ENCODE measurements around the gene UMAD1.

The UMAD1 gene

DNA sequence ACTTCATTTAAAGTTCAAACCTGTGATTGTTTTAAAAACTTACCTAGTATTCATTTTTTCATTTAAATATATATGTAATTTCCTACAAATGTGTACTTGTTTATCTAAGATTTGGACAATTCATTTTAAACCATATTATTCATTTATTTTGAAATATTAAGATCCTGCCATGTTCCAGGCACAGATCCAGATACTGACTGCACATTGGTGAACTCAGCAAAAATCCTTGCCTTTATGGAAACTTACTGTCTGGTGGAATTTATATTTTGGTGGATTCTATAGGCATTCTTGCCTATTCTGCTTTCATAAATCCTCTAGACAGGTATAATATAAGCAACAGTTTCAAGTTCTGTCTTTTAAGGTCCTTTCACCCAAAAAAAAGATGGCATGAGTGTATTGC, 126.1 kb downstream of the UMAD1 start:
- no peak for DNase-seq (ENCODE audit: low read depth)

DNA sequence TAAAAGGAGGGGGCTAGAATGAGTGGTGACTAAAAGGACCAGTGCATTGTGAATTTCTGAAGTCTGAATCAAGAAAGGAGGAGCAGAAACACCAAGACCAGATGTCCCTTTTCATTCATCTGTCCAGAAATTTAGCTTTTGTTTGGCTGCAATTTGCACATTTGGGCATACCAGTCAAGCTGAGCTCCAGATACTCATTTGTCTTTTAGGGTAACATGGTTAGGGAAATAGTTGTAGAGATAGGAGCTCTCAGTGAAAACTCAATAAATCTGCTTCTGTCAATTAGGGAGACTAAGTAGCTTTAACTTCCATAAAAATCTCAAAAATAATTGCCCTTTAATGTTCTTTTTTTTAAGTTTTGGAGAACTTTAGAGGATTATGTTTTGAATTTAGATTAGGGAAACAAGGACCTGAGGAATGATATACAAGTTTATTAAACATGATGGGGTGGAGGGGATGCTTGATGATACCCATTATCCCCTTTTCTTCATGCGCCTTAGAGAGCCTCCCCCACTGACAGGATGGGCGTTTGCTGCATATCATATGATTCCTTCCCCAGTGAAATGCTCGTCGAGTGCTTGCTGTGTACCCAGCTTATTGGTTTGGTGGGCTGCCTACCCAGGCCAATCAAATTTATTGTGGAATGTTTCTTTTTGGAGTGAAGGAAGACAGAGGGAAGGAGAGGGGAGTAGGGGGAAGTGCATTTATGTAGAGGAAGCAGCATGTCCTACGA, 128.6 kb downstream of the UMAD1 start:
- DNase-seq (ENCODE audit: low read depth): no peak

DNA sequence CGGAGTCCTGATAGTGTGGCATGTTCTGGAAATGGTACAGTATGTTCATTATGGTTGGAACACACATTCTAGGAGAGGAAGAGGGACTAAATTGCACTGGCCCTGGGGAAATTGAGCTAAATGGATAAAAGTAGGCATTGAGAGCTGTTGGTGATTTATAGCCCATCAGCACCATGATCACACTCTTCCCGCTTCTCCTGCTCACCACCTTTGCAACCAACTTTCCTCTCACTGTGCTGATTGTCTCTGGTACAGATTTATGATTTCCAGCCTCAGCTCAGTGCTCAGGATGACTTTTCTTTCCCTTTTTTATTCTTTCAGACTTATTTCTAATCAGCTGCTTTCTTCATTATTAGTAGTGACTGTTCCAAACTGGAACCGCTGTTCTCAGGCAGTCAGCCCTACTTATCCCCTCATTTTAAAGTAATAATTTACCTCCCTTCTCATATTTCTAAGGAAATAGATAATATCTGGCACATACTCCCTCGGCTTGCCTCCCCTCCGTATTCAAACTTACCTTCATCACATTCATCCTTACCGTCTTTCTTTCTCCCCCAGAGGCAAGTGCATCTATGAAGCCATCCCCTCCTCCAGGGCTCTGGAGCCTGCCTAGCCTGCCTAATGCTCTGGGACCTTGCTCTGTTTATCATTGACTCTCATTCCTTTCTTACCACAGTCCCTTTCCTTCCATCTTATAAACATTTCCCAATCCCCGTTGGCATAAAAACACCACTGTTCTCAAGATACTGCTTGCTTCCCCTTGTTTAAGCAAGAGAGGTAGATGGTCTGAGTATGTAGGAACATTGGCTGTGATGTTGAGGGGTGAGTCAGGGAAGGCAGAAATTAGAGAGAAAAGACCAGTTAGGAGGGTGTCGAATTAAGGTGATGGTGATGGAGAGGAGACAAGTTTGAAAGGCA, 129.4 kb downstream of the UMAD1 start:
- DNase-seq (ENCODE audit: low read depth): no peak

DNA sequence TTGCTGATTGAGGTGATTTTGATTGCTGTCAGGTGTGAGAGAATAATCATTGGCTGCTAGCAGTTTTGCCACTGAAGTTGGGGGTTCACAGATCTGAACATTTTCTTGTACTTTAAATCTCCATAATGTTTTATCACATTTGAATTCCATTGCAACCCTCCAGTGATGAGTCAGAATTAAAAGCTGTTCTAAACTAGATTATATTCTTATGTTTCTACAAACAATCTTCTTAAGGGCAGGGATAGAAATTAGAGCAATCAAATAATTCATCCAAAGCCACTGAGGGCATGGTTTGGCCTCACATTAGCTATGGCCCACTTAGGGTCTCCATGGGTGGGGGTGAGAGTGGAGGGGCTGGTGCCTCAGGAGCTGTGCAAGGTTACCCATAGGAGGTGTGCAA, 130.9 kb downstream of the UMAD1 start:
- DNase-seq (ENCODE audit: low read depth): no peak

DNA sequence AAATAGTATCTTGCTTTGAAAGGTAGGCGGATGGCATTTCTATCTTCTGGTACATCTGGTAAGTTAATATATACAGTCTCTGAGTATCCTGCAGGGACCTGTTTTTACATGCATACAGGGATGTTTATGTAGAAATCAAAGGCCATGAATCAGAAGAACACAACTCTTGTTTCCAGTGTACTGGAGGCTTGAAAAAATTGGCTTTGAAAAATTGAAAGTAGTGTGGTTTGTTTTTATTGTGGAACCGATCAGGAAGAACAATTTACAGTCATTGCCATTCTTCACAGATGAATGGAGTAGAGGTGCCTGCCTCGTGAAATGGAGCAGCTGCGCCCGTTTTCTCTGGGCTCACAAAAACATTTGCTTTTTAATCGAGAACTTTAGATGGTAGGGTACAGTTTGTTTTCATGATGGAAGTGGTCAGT, 131.9 kb downstream of the UMAD1 start:
- no peak for DNase-seq (ENCODE audit: low read depth)

DNA sequence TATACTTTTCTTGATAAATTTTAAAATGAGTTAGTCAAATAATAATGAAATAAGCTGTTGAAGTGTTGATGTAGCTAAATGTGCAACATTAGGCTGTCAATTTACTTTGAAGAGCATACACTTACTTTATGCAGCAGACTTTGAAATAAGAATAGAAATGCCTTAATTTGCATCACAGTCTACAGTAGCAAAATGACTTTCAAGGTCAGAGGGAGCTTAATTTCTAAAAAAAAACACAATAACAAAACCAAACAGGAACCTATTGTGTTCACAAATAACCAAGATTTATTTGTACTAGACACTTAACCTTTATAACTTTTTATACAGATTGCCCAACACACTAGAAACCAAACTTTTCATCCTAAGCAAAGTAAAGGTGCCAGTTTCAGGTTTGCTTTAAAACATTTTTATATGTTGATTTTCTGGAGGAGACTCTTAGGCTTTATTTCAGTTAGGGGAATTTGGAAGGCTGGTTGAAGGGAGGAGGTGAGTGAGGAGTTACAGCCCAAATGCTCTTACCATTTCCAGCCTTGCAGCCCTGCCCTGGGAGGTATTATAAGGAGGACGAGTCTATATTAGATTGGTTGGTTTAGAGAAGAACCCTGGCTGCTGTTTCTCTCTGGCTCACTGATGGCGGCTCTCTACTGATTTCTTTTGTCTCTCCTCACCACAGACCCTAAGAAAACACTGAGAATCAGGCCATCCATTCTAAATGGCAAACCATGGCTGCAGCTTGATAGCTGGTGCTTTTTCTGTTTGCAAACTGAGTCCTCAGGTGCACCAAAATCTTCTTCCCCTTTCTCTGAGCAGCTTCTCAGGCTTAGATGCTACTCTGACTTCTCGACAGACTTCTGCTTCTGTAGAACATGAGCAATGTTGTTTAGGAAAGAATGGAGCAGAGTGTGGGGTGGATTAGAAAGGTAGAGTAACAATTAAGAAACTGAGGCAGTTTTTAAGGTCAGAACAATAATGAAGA, 133.1 kb downstream of the UMAD1 start:
- no peak for DNase-seq (ENCODE audit: low read depth)

DNA sequence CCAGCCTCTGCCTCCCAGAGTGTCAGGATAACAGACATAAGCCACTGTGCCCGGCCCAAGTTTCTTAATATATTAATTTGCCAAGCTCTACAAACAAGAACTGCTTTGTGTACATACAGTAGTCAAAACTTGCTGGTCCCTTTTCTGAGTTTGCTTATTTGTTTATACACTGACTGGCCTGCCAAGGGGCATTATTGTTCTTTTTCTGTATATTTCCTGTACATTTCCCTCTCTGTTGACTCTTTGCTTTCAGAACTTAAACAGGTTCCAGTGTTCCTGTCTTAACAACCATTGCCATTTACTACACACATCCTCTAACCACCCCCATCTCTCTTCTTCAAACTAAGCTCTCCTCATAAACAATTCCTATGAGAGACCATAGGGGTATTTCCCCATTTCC, 139.3 kb downstream of the UMAD1 start:
- no peak for DNase-seq (ENCODE audit: low read depth)

DNA sequence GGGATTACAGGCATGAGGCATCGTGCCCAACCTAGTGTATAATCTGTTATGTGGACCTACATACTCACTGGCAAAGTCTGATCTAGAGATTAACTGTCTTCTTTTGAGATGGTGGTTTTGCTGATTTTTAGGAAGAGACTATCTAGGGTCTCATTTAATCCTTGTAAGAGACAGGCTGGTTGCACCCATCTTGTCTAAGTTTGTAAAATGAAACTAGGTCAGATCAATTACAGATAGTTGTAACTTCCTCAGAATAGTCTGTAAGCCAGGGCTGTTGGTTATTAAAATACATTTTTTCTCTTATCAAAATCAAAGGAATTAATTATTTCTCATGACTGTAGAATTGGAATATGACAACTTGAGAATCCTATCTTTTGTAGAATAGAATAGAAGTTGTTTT, 142.4 kb downstream of the UMAD1 start:
- no peak for DNase-seq (ENCODE audit: low read depth)

DNA sequence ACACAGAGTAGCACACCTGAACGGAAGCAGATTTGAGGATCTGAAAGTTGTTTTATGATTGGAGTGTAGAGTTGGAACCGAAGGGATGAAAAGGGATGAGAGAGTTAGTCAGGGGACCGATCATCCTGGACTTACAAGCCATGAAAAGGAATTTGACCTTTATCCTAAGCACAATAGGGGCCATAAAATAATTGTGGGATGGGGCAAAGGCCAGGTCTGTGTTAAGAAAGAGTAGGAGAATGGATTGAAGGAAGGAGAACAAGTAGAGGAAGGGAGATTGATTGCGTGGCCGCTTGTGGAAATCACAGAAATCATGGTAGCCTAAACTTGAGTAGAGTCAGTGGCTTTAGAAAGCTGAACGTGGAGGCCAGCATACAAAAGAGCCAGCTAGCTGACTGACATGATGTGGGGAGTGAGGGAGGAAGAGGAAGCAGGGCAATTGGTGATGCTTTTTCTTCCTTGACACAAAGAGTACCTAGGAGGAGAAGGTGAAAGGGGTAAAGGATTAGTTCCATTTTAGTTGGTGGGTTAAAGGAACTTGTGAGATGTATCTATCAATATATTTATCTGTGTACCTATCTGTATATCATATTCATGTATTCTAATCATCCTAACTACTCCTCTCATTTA, 144.9 kb downstream of the UMAD1 start:
- no peak for DNase-seq (ENCODE audit: low read depth)

DNA sequence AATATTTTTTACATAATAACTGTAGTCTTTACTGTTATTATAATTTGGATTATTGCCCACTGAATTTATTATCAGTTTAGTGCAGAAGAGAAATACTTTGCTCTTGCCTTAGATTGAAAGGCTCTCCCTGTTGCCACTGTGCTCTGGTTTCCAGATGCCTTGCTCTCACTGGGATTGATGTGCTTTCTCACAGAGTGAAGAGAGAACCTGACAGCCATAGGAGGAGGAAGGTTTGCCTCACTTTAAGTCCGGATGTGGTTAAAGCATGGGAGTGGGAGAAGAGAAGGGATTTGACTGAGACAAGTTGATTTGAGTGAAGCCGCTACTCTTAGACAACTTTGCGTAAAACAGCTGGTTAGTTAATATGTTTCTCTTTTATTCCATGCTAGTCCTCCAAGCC, 146.0 kb downstream of the UMAD1 start:
- no peak for DNase-seq (ENCODE audit: low read depth)

DNA sequence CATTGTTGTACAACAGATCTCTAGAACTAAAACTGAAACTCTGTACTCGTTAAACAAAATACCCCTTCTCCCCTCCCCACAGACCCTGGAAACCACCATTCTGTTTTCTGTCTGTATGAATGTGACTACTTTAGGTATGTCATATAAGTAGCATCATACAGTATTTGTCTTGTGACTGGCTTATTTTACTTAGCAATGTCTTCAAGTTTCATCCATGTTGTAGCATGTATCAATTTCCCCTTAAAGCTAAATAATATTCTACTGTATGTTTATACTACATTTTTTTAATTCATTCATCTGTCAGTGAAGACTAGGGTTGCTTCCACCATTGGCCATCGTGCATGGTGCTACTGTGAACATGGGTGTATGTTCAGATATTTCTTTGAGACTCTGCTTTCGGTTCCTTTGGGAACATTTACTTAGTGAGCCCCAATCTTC, 149.0 kb downstream of the UMAD1 start:
- no peak for DNase-seq (ENCODE audit: low read depth)

DNA sequence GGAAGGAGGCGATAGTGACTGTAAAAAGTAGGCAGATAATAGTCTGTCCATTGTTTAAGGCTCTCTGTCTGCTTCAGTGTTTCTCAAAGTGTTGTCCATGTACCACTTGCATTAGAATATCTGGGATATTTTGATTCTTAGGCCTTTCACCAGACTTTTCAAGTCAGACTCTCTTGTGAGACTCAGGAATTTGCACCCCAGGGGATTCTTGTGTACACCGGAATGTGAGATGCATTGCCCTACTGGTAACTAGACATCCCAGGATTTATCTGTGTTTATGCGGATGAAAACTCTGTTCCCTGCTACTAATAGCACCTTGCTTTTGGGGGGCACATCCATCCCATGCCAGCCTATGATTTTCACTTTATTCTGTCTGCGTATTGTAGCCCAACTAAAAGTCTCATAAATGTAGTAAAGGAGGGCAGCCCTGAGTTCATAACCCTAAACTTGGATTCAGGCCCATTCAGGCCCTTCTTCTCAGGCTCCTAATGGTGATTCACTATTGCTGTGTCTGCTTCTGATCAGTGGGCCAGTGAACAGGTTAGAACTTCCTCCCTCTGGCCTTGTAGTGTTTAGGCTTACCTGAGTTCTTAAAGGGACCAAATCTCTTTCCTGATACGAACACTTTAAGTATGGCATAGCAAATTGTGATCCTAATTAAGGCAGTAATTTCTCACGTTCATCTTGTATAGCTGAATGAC, 149.6 kb downstream of the UMAD1 start:
- no peak for DNase-seq (ENCODE audit: low read depth)

DNA sequence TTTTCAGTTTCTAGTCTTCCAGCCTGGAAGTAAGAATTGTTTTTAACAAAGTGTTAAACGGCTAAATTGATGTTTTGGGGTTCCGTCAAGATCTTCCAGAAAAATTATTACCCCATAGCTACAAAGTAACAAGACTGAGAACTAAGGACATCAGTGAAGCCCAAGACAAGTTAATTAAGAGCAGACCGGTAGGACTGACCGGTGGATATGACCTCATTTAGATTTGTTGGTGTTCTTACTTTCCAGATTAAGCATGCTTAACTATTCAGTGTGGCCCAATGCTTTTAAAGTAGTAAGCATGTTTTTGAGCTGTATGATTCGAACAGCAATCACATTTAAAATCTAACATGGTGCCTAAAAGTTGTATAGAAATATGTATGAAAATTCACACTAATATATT, 151.0 kb downstream of the UMAD1 start:
- DNase-seq (ENCODE audit: low read depth): no peak

DNA sequence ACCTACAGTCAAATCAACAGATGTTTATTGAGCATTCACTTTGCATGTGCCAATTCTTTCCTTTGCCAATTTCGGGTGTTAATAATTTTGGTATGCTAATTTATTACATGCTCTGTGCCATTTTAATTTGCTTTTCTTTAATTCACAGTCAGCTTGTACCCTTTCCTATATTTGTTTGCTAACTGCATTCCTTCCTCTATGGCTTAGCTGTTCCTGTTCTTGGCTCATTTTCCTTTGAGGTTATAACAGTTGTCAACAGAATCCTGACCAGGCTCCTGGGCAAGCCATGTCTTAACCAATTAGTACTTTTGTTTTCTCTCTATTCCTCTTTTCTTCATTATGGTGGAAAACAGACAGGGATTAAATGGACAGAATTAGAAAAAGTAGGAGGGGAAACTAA, 151.5 kb downstream of the UMAD1 start:
- no peak for DNase-seq (ENCODE audit: low read depth)

DNA sequence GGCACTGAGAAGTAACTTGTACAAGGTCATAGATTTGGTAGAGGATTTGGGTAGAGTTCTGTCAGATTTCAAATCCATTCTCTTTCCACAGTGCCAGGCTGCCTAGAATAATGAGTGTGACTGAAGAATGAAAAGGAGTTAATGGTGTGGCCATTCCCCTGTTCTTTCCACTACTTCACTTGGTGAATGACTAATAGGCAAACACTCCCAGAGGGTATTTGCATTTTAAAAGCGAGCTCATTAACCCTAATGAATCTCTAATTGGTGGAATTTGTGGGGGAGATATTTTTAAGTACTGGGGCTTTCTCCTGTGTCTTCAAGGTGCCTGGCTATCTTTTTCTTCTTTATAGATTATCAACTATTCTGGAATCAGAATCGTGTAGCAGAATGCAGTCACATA, 152.7 kb downstream of the UMAD1 start:
- DNase-seq (ENCODE audit: low read depth): no peak

DNA sequence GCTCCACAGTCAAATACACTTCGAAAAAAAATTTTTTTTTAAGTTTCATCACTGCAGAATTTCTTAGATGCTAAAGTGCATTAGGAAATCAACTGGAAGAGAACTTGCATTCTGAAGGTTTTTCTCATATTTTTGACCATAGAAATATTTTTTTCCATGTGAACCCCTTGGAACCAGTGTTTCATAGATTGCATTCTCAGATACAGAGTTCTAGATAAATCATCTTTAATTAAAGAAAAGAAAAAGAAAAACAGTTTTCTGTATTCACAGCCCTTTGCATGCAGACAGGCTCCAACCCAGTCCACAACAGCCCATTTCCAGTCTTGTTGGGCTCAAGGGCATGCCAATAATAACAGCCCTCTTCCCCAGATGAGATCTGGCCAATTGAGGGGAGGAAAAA, 153.4 kb downstream of the UMAD1 start:
- no peak for DNase-seq (ENCODE audit: low read depth)

DNA sequence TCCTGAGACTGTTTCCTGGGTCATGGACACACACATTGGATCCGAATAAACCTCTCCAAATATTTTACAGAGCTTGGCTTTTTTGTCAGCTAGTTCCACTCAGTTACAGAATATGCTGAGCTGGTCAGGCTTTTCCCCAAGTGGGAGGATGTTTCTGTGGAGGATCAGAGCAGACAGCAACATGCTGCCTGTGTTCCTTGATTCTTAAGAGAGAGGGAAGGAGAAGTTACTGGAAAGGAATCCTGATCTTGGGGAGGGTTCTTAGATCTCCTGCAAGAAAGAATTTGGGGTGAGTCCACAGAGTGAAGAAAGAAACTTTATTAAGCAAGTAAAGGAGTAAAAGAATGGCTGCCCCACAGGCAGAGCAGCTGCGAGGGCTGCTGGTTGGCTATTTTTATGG, 154.7 kb downstream of the UMAD1 start:
- no peak for DNase-seq (ENCODE audit: low read depth)

DNA sequence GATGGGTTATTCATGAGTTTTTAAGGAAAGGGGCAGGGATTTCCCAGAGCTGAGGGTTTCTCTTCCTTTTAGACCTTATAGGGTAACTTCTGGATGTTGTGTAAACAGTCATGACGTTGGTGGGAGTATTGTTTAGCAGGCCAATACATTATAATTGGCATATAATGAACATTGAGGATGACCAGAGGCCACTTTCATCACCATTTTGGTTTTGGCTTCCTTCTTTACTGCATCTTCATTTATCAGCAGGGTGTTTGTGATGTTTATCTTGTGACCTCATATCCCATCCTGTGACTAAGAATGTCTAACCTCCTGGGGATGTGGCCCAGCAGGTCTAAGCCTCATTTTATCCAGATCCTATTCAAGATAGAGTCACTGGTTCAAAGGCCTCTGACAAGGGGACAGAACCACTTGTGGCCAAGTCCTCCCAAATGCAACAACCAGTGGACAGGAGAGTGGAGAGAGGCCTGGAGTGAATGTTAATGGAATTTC, 155.1 kb downstream of the UMAD1 start:
- DNase-seq (ENCODE audit: low read depth): no peak

DNA sequence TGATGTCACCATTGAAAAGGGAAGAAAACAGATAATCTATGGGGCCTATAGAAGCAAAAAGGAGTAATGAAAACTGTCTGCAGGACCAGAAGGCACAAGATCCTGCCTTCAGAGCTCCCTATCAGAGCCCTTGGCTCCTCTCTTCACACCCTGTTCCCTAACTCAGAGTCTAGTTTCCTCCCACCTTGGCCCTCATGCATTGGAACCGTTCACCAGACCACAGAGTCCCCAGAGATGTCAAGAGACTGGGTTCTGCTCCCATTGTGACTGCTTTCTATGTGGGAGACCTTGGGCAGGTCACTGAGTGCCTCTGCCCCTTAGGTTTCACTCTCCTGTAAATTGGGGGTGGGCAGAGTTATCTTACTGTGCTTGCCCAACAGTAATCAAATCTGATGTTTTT, 158.0 kb downstream of the UMAD1 start:
- DNase-seq (ENCODE audit: low read depth): no peak

DNA sequence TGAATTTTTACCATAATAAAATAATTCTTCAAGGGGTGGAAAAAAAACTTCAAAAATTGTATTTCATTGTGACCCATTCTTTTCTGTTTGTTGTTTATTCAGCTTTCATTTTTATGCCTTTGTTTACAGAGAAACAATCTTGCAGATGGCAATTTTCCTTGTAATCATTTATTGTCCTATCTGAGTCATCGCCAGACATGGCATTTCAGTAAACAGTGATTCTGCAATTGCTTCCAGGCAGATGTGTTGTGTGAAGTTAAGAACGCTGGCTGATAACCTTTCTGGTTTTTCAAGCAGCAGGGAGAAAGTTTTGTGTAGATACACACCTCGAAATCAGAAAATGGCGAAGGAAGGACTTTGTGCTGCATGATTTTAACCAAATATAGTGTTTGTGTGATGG, 158.6 kb downstream of the UMAD1 start:
- DNase-seq (ENCODE audit: low read depth): no peak

DNA sequence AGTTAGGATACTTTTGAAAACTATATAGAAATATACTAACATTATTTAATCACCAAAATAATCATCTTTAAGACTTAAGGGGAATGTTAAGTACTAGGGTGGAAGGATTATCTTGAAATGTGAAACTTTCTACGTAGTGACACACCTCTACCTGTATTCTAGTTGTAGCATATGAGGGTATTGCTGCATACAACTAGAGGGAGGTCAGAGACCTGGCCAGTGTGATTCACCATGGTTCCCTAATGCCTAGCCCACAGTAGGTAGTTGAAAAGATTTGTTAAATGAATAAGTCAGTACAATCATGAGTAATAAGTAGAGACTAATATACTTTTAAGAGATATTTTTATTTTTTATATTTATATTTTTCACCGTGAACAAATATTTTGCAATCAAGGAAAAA, 162.0 kb downstream of the UMAD1 start:
- DNase-seq (ENCODE audit: low read depth): no peak
